ENCODE results near the gene LDB2.

DNA sequence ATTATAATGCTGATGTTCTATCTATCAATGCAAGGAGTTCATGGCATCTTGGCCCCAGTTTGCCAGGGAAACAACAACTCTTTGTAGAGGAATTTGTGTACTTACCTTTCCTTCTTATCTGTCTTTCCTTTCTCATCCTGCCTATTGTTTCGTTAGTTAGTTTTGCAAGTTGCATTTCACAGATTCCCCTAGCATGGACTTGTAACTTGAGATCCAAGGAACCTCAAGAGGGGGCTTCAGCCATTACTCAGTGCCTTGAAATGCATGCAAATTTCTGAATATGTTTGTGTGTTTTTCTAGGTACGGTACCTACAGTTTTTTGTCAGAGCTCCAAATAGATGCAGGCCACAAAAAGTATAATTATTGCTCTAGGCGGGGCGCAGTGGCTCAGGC, 203.6 kb downstream of the LDB2 start:
- TF ChIP-seq SUZ12 (IDR thresholded peaks at IDR 0.05; ENCODE audit: extremely low read depth, insufficient read depth, insufficient read length), result no peak
- no peak for TF ChIP-seq YY1 (IDR thresholded peaks at IDR 0.05; ENCODE audit: insufficient read depth, insufficient read length)
- TF ChIP-seq ZNF274 (IDR thresholded peaks at IDR 0.05; ENCODE audit: low read depth, low read length), result no peak

All from NT2/D1 (cell line).